ENCODE measurements around the gene PCDHGB4.

PCDHGB4 gene

GRCh38 chr5:141437221-141437620, 49.7 kb downstream of the PCDHGB4 start:
- in situ Hi-C loops (cut with HindIII; ENCODE audit: low sequenced_read_pairs), result no loop called here
- H3K4me3 ChIP-seq (ENCODE audit: low read depth, low read length), result no peak overlapping the region
- no peak for TF ChIP-seq CTCF (IDR thresholded peaks at IDR 0.05; ENCODE audit: low read depth, low read length)
- DNase-seq (ENCODE audit: low read depth, low spot score), result no peak

- no peak for TF ChIP-seq CTCF (IDR thresholded peaks at IDR 0.05; ENCODE audit: low read depth, low read length)
- in situ Hi-C loops (cut with HindIII; ENCODE audit: low sequenced_read_pairs), result no loop called here
- no peak for DNase-seq (ENCODE audit: low read depth, low spot score)
- no peak overlapping the region for H3K4me3 ChIP-seq (ENCODE audit: low read depth, low read length)
Observed at GRCh38 chr5:141439411-141440141, 52.1 kb downstream of the PCDHGB4 start.

Data from astrocyte of the spinal cord (primary cell).